B cell (primary cell): Measurements from ENCODE around the gene HOXA3. TPM values are rescaled to one million over a fixed set of nuclear protein-coding genes. Genes with fewer than 3 reads are reported as not detected.

ENCODE experiments used
- ATAC-seq: fragments of 200-7000 bp; cut with Tn5 transposase; one replicate; pipeline ENCODE4 v1.10.0; 2021; ENCODE audit warnings: low read depth, mild to moderate bottlenecking, moderate number of reproducible peaks, moderate library complexity
- CTCF ChIA-PET: fragments of 350-600 bp; sonication (Branson Sonifier 250); formaldehyde crosslinking; loops from one replicate; lab custom pipeline; 2021; ENCODE audit warnings: antibody characterized with exemption, inconsistent platforms; lab: Charles Lee
- POLR2A ChIA-PET: fragments of 350-600 bp; sonication (Branson Sonifier 250); formaldehyde crosslinking; loops from one replicate; lab custom pipeline; 2021; ENCODE audit warnings: antibody characterized with exemption; lab: Charles Lee
- DNase-seq: peaks from one replicate; pipeline ENCODE4 v3.0.0; 2013
- H2AFZ ChIP-seq: 2 replicates; pipeline ENCODE4 v1.6.1; 2012; ENCODE audit warnings: mild to moderate bottlenecking, low read depth, low read length; ENCODE audit not compliant: insufficient read depth, poor library complexity, severe bottlenecking
- H3K27ac ChIP-seq, 2 donors: 1 replicate in 1 of 2; 2 replicates in 1 of 2; pipeline ENCODE4 v1.5.1; 2012 to 2013; ENCODE audit warnings: low read length in 2 of 2, mild to moderate bottlenecking in 2 of 2, moderate library complexity in 1 of 2
- H3K27me3 ChIP-seq, 4 experiments: fragments of 200-600 bp in 1 of 4; sonication (generic) in 1 of 4; replicated peaks in 1 of 4; 1 replicate in 2 of 4; 2 replicates in 2 of 4; pipeline versions ENCODE4 v1.6.1 to v1.7.0; 2013 to 2016; ENCODE audit warnings: low read length in 3 of 4, mild to moderate bottlenecking in 2 of 4, mixed read lengths in 1 of 4, moderate library complexity in 1 of 4; ENCODE audit not compliant: insufficient read depth in 4 of 4, control insufficient read depth in 3 of 4; ENCODE audit errors: control extremely low read depth in 1 of 4
- H3K36me3 ChIP-seq, 2 experiments: replicated peaks in 1 of 2; 1 replicate in 1 of 2; 2 replicates in 1 of 2; pipeline versions ENCODE4 v1.6.1 to v1.7.1; 2013; ENCODE audit warnings: low read length in 1 of 2; ENCODE audit not compliant: insufficient read depth in 2 of 2, control insufficient read depth in 1 of 2; ENCODE audit errors: control extremely low read depth in 1 of 2, extremely low read depth in 1 of 2
- H3K4me1 ChIP-seq, 2 donors: fragments of 200-600 bp in 1 of 2; sonication (generic) in 1 of 2; 1 replicate in 1 of 2; 2 replicates in 1 of 2; pipeline versions ENCODE4 v1.5.1 to v1.6.1; 2013 to 2017; ENCODE audit warnings: low read length in 2 of 2; ENCODE audit not compliant: control insufficient read depth in 2 of 2, insufficient read depth in 2 of 2
- H3K4me2 ChIP-seq: replicated peaks from 2 replicates; pipeline ENCODE3; 2012; ENCODE audit warnings: mild to moderate bottlenecking, low read depth, low read length; ENCODE audit not compliant: poor library complexity, severe bottlenecking
- H3K4me3 ChIP-seq, 5 experiments: fragments of 200-600 bp in 1 of 5; sonication (generic) in 1 of 5; 1 replicate in 3 of 5; 2 replicates in 2 of 5; pipeline versions ENCODE4 v1.5.1 to v1.7.0; 2011 to 2016; ENCODE audit warnings: low read length in 4 of 5, mild to moderate bottlenecking in 4 of 5, low read depth in 2 of 5, control low read depth in 1 of 5, moderate library complexity in 1 of 5; ENCODE audit not compliant: insufficient read depth in 1 of 5; ENCODE audit errors: control extremely low read depth in 1 of 5, extremely low read depth in 1 of 5
- H3K79me2 ChIP-seq: fragments of 200-600 bp; sonication (generic); one replicate; pipeline ENCODE4 v1.6.0; 2016; ENCODE audit warnings: low read length; ENCODE audit not compliant: control insufficient read depth, insufficient read depth
- H3K9ac ChIP-seq: fragments of 200-600 bp; sonication (generic); 2 replicates; pipeline ENCODE4 v1.6.1; 2017; ENCODE audit warnings: mild to moderate bottlenecking, low read length, moderate library complexity
- H3K9me3 ChIP-seq, 3 donors: one replicate each; pipeline versions ENCODE4 v1.6.1 to v1.7.1; 2013; ENCODE audit warnings: low read length in 2 of 3; ENCODE audit not compliant: control insufficient read depth in 2 of 3, insufficient read depth in 1 of 3; ENCODE audit errors: control extremely low read depth in 1 of 3
- H4K20me1 ChIP-seq: 2 replicates; pipeline ENCODE4 v1.6.0; 2012; ENCODE audit warnings: mild to moderate bottlenecking, low read length; ENCODE audit not compliant: insufficient read depth, control insufficient read depth, poor library complexity, severe bottlenecking
- H3K27ac Mint-ChIP-seq: one replicate; pipeline ENCODE4 v1.8.0; 2021; ENCODE audit warnings: mixed read lengths
- H3K27me3 Mint-ChIP-seq: one replicate; pipeline ENCODE4 v1.8.0; 2021; ENCODE audit warnings: mixed read lengths
- H3K4me1 Mint-ChIP-seq: one replicate; pipeline ENCODE4 v1.8.0; 2021; ENCODE audit warnings: mixed read lengths
- H3K4me3 Mint-ChIP-seq: one replicate; pipeline ENCODE4 v1.8.0; 2021; ENCODE audit warnings: mixed read lengths
- H3K9me3 Mint-ChIP-seq: one replicate; pipeline ENCODE4 v1.8.0; 2022; ENCODE audit warnings: mixed read lengths; ENCODE audit not compliant: insufficient read depth
- CTCF ChIP-seq: fragments of 200-600 bp; IDR thresholded peaks from one replicate; pipeline ENCODE4 v1.8.0; 2022; ENCODE audit warnings: antibody characterized with exemption, mild to moderate bottlenecking
- EZH2 ChIP-seq: IDR thresholded peaks from 2 replicates; pipeline ENCODE4 v1.6.1; 2012; ENCODE audit warnings: borderline replicate concordance, low read depth, mild to moderate bottlenecking, moderate library complexity, low read length; ENCODE audit not compliant: insufficient read depth, poor library complexity, severe bottlenecking
- WGBS: methylation state at CpG from one replicate; pipeline ENCODE4 v1.1.5; 2013; ENCODE audit warnings: missing lambda C conversion rate; ENCODE audit not compliant: insufficient coverage; 5-methylcytosine and 5-hydroxymethylcytosine counted together
- intact Hi-C: fragments of 100-400 bp; cut with micrococcal nuclease; formaldehyde crosslinking; loops from one replicate; pipeline ENCODE4 v1.10.0; 2022
- polyA plus RNA-seq: library from polyadenylated mRNA; depleted of rRNA; stranded (reverse); fragments of >200 nt; gene quantifications from 2 replicates; pipeline ENCODE4 v1.2.3, GENCODE V29; 2012
- total RNA-seq, 2 donors: library from RNA; stranded (reverse); fragments of 120-200 nt in 1 of 2; gene quantifications; 1 replicate in 1 of 2; 2 replicates in 1 of 2; pipeline versions ENCODE4 v1.2.3 to v1.2.4, GENCODE V29; 2013 to 2022

HOXA3 gene
- total and polyA plus RNA-seq, 2 donors (not counting 1 experiment from before 2014, with no cell fraction given): 0.07 TPM; not detected in 1

DNA sequence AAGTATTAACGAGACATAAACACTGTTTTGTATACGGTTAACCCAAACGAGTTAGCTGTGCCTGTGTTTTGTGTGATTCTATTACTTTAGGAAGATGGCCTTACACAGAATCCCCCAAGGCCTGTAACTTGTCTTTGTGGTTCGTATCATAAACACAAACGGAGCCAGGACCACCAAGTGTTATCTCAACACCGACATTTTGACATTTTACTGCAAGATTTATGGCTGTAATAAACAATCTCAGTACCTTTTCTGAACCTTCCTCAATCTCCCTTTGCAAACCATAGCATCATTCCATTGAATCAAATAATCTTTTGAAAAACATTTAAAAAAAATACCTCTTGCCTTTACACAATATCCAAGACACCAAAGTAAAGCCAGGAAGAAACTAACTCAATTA is 19.4 kb downstream of the HOXA3 start:
- H3K36me3 ChIP-seq: no peaks in the 10 kb centered on the region
- Mint-ChIP-seq H3K27me3 (peaks cover 64% of the 10 kb centered on the region), H3K4me3 (no peak overlapping the region), H3K9me3 (peaks cover 2% of the 10 kb centered on the region), H3K4me1 (no peaks in the 10 kb centered on the region), H3K27ac (no peak overlapping the region)
- DNase-seq (no peak), ATAC-seq (no peak)
- 75% methylated on average over 3 of the region's 6 CpGs for WGBS
- TF ChIP-seq EZH2 (no peak), CTCF (no peak)
- ChIA-PET POLR2A (no interaction called here), CTCF (no interaction called here)
- peaks cover 0 to 13% (median 0%) of the 10 kb centered on the region in 3 donors for H3K9me3 ChIP-seq
- H3K4me2 ChIP-seq: no peak overlapping the region
- H3K9ac ChIP-seq: no peak overlapping the region
- H3K27ac ChIP-seq: no peak overlapping the region
- intact Hi-C loops: no loop called here
- H3K79me2 ChIP-seq: no peaks in the 10 kb centered on the region
- no peaks in the 10 kb centered on the region for H4K20me1 ChIP-seq
- no peaks in the 10 kb centered on the region for H3K4me1 ChIP-seq
- H2AFZ ChIP-seq: no peak overlapping the region
- H3K4me3 ChIP-seq: no peak overlapping the region
- peaks cover 0 to 28% (median 16%) of the 10 kb centered on the region in 4 experiments for H3K27me3 ChIP-seq

- H3K27me3 ChIP-seq: peaks cover 0 to 24% (median 15%) of the 10 kb centered on the region in 4 experiments
- Mint-ChIP-seq H3K27ac (no peak overlapping the region), H3K27me3 (peaks cover 64% of the 10 kb centered on the region), H3K4me1 (no peaks in the 10 kb centered on the region), H3K9me3 (peaks cover 2% of the 10 kb centered on the region), H3K4me3 (no peak overlapping the region)
- H3K4me1 ChIP-seq: no peaks in the 10 kb centered on the region
- ChIA-PET CTCF (interaction anchor here (0.9 to 1.3 kb wide), 3 partner anchors 11 to 19 kb away, joined by 3 to 4 read pairs (median 3); partner anchors contain the start of gene HOXA5), POLR2A (no interaction called here)
- no peaks in the 10 kb centered on the region for H4K20me1 ChIP-seq
- intact Hi-C loops: no loop called here
- H3K36me3 ChIP-seq: no peaks in the 10 kb centered on the region
- no peak overlapping the region for H3K27ac ChIP-seq
- H3K79me2 ChIP-seq: no peaks in the 10 kb centered on the region
- no peak for DNase-seq
- WGBS: no CpG with 5 or more reads among the region's 2 CpGs
- H3K9me3 ChIP-seq: peaks cover 0 to 13% (median 0%) of the 10 kb centered on the region in 3 donors
- TF ChIP-seq EZH2 (no peak), CTCF (no peak)
- H3K9ac ChIP-seq: no peak overlapping the region
- no peak overlapping the region for H3K4me2 ChIP-seq
- ATAC-seq: no peak
- no peak overlapping the region for H2AFZ ChIP-seq
- no peak overlapping the region for H3K4me3 ChIP-seq
Observed at GRCh38 chr7:27132214-27132613, 20.2 kb downstream of the HOXA3 start.
